GM23338 (cell line): ENCODE results near the gene KLHL1. TPM values are rescaled to one million over a fixed set of nuclear protein-coding genes. Genes with fewer than 3 reads are reported as not detected.

ENCODE experiments used
- ATAC-seq: fragments of 200-7000 bp; cut with Tn5 transposase; 3 replicates; pipeline ENCODE4 v1.9.1; 2020
- DNase-seq: peaks from one replicate; pipeline ENCODE4 v3.0.0-alpha.2; 2015; ENCODE audit warnings: low spot score
- H2AFZ ChIP-seq: fragments of 200-600 bp; sonication (generic); 2 replicates; pipeline ENCODE4 v1.8.0; 2016; ENCODE audit warnings: antibody characterized with exemption, mild to moderate bottlenecking, moderate library complexity
- H3F3A ChIP-seq: fragments of 200-600 bp; sonication (generic); replicated peaks from 2 replicates; pipeline ENCODE4 v1.8.0; 2017; ENCODE audit warnings: antibody characterized with exemption, mixed run types, low read depth
- H3K27ac ChIP-seq: fragments of 200-600 bp; sonication (generic); 2 replicates; pipeline ENCODE4 v1.6.1; 2016; ENCODE audit warnings: low read depth
- H3K27me3 ChIP-seq: fragments of 200-600 bp; sonication (generic); 2 replicates; pipeline ENCODE4 v1.8.0; 2016; ENCODE audit warnings: mild to moderate bottlenecking, mixed run types, moderate library complexity; ENCODE audit not compliant: insufficient read depth
- H3K36me3 ChIP-seq: fragments of 200-600 bp; sonication (generic); 2 replicates; pipeline ENCODE4 v1.8.0; 2016; ENCODE audit warnings: mild to moderate bottlenecking; ENCODE audit not compliant: insufficient read depth
- H3K4me1 ChIP-seq: fragments of 200-600 bp; sonication (generic); 2 replicates; pipeline ENCODE4 v1.8.0; 2016; ENCODE audit warnings: mild to moderate bottlenecking, moderate library complexity; ENCODE audit not compliant: insufficient read depth
- H3K4me2 ChIP-seq: fragments of 200-600 bp; sonication (generic); 2 replicates; pipeline ENCODE4 v1.7.1; 2017; ENCODE audit warnings: mixed run types
- H3K4me3 ChIP-seq: fragments of 200-600 bp; sonication (generic); 2 replicates; pipeline ENCODE4 v1.6.1; 2016; ENCODE audit warnings: mixed run types
- H3K79me2 ChIP-seq: fragments of 200-600 bp; sonication (generic); replicated peaks from 2 replicates; pipeline ENCODE4 v1.8.0; 2017; ENCODE audit warnings: mild to moderate bottlenecking; ENCODE audit not compliant: insufficient read depth
- H3K9me2 ChIP-seq: fragments of 200-600 bp; sonication (generic); 2 replicates; pipeline ENCODE4 v1.8.0; 2017; ENCODE audit not compliant: insufficient read depth
- H4K20me1 ChIP-seq: fragments of 200-600 bp; sonication (generic); replicated peaks from 2 replicates; pipeline ENCODE4 v1.8.0; 2017; ENCODE audit warnings: mild to moderate bottlenecking; ENCODE audit not compliant: insufficient read depth
- H3K27ac Mint-ChIP-seq: 2 replicates; pipeline ENCODE4 v1.8.0; 2020; ENCODE audit warnings: inconsistent platforms, mild to moderate bottlenecking, moderate library complexity, mixed read lengths
- H3K27me3 Mint-ChIP-seq: 3 replicates; pipeline ENCODE4 v1.8.0; 2022; ENCODE audit warnings: low read depth, mild to moderate bottlenecking, moderate library complexity, mixed read lengths, inconsistent platforms; ENCODE audit not compliant: insufficient read depth, poor library complexity
- H3K36me3 Mint-ChIP-seq: 3 replicates; pipeline ENCODE4 v1.8.0; 2021; ENCODE audit warnings: low read depth, mild to moderate bottlenecking, inconsistent platforms, moderate library complexity, mixed read lengths
- H3K4me1 Mint-ChIP-seq: 3 replicates; pipeline ENCODE4 v1.8.0; 2020; ENCODE audit warnings: mild to moderate bottlenecking, inconsistent platforms, mixed read lengths
- H3K4me3 Mint-ChIP-seq: 3 replicates; pipeline ENCODE4 v1.8.0; 2021; ENCODE audit warnings: moderate library complexity, mild to moderate bottlenecking, inconsistent platforms, mixed read lengths
- H3K9me3 Mint-ChIP-seq: 3 replicates; pipeline ENCODE4 v1.8.0; 2020; ENCODE audit warnings: moderate library complexity, mild to moderate bottlenecking, inconsistent platforms, mixed read lengths
- EZH2 ChIP-seq: fragments of 200-600 bp; sonication (generic); IDR thresholded peaks from one replicate; pipeline ENCODE4 v1.8.0; 2017; ENCODE audit warnings: antibody characterized with exemption, mild to moderate bottlenecking, low read depth; ENCODE audit not compliant: unreplicated experiment
- JUNB ChIP-seq: IDR thresholded peaks from one replicate; pipeline ENCODE4 v1.6.1; 2016; ENCODE audit warnings: antibody characterized with exemption; ENCODE audit not compliant: unreplicated experiment
- NANOG ChIP-seq: IDR thresholded peaks from 2 replicates; pipeline ENCODE4 v1.6.1; 2016; ENCODE audit warnings: antibody characterized with exemption, borderline replicate concordance
- REST ChIP-seq: IDR thresholded peaks from one replicate; pipeline ENCODE4 v1.6.1; 2018; ENCODE audit warnings: antibody characterized with exemption; ENCODE audit not compliant: unreplicated experiment
- STAT1 ChIP-seq: IDR thresholded peaks from one replicate; pipeline ENCODE4 v1.6.1; 2016; ENCODE audit warnings: antibody characterized with exemption; ENCODE audit not compliant: unreplicated experiment
- ZNF114 ChIP-seq: fragments of 250-450 bp; sonication (Bioruptor Pico); IDR thresholded peaks from 2 replicates; pipeline ENCODE4 v1.5.0; 2020; ENCODE audit warnings: mild to moderate bottlenecking, moderate library complexity
- polyA plus RNA-seq: library from polyadenylated mRNA; unstranded; fragments of >200 nt; fragmentation: Nextera tagmentation; extraction: Ambion mirVana; gene quantifications from 2 replicates; pipeline ENCODE4 v1.2.1, GENCODE V29; 2016
- total RNA-seq: library from RNA; depleted of rRNA; stranded (reverse); fragments of >200 nt; shearing (Covaris generic); gene quantifications from 2 replicates; pipeline ENCODE4 v1.2.3, GENCODE V29; 2014

The KLHL1 gene
- total and polyA plus RNA-seq, 2 experiments from 2014 or later: not detected

- Histone ChIP-seq H3K9me2 (no peaks in the 10 kb centered on the region), H2AFZ (no peak overlapping the region), H3K79me2 (no peaks in the 10 kb centered on the region), H3K36me3 (no peaks in the 10 kb centered on the region), H3K4me3 (no peak overlapping the region), H3K27ac (no peak overlapping the region), H3K27me3 (no peaks in the 10 kb centered on the region), H3K4me1 (no peaks in the 10 kb centered on the region), H4K20me1 (no peaks in the 10 kb centered on the region), H3F3A (no peaks in the 10 kb centered on the region), H3K4me2 (no peak overlapping the region)
- H3K36me3 Mint-ChIP-seq: no peaks in the 10 kb centered on the region
- ATAC-seq (no peak), DNase-seq (no peak)
- no peak overlapping the region for H3K27ac Mint-ChIP-seq
- no peak for TF ChIP-seq STAT1
- no peak for TF ChIP-seq EZH2
- TF ChIP-seq JUNB: no peak
- H3K9me3 Mint-ChIP-seq: no peaks in the 10 kb centered on the region
- H3K27me3 Mint-ChIP-seq: no peaks in the 10 kb centered on the region
- H3K4me1 Mint-ChIP-seq: no peaks in the 10 kb centered on the region; the same call in 2 of the 3 replicates
- H3K4me3 Mint-ChIP-seq: no peak overlapping the region
Observed at GRCh38 chr13:70023516-70023915, 84.7 kb downstream of the KLHL1 start.

- Mint-ChIP-seq H3K4me3 (no peak overlapping the region), H3K9me3 (no peaks in the 10 kb centered on the region), H3K4me1 (no peaks in the 10 kb centered on the region; the same call in 2 of the 3 replicates), H3K27me3 (no peaks in the 10 kb centered on the region), H3K27ac (no peak overlapping the region), H3K36me3 (no peaks in the 10 kb centered on the region)
- no peaks in the 10 kb centered on the region for H3F3A ChIP-seq
- no peak overlapping the region for H3K27ac ChIP-seq
- no peak overlapping the region for H3K4me3 ChIP-seq
- no peaks in the 10 kb centered on the region for H3K36me3 ChIP-seq
- DNase-seq: no peak
- H3K27me3 ChIP-seq: no peaks in the 10 kb centered on the region
- no peak overlapping the region for H2AFZ ChIP-seq
- no peaks in the 10 kb centered on the region for H4K20me1 ChIP-seq
- TF ChIP-seq REST (no peak), STAT1 (no peak)
- no peak for ATAC-seq
- no peak overlapping the region for H3K4me2 ChIP-seq
- no peaks in the 10 kb centered on the region for H3K9me2 ChIP-seq
- no peaks in the 10 kb centered on the region for H3K79me2 ChIP-seq
- H3K4me1 ChIP-seq: no peaks in the 10 kb centered on the region
Observed at GRCh38 chr13:70022646-70023045, 85.6 kb downstream of the KLHL1 start.

GRCh38 chr13:70016116-70016515 lies 92.1 kb downstream of the KLHL1 start:
- H3K27ac Mint-ChIP-seq: no peak overlapping the region
- Histone ChIP-seq H3F3A (no peaks in the 10 kb centered on the region), H3K9me2 (no peaks in the 10 kb centered on the region), H3K4me1 (no peaks in the 10 kb centered on the region), H3K36me3 (no peaks in the 10 kb centered on the region), H3K4me2 (no peak overlapping the region), H3K27me3 (no peaks in the 10 kb centered on the region), H3K4me3 (no peak overlapping the region), H3K27ac (no peak overlapping the region), H4K20me1 (no peaks in the 10 kb centered on the region), H2AFZ (no peak overlapping the region), H3K79me2 (no peaks in the 10 kb centered on the region)
- H3K9me3 Mint-ChIP-seq: peaks cover 15% of the 10 kb centered on the region
- no peaks in the 10 kb centered on the region for H3K27me3 Mint-ChIP-seq
- DNase-seq (no peak), ATAC-seq (no peak)
- peaks cover 15% of the 10 kb centered on the region for H3K36me3 Mint-ChIP-seq
- H3K4me1 Mint-ChIP-seq: no peaks in the 10 kb centered on the region
- no peak overlapping the region for H3K4me3 Mint-ChIP-seq
- TF ChIP-seq NANOG: no peak
- TF ChIP-seq ZNF114: no peak
- no peak for TF ChIP-seq STAT1
- TF ChIP-seq EZH2: no peak
- TF ChIP-seq JUNB: no peak
